NB4 (cell line): Measurements from ENCODE around the gene PPL.

Source experiments
- DNase-seq: peaks from one replicate; pipeline ENCODE4 v3.0.0; 2010; ENCODE audit warnings: low read depth
- H3K4me3 ChIP-seq: one replicate; pipeline ENCODE4 v1.5.1; 2011; ENCODE audit warnings: mild to moderate bottlenecking, low read depth, low read length, moderate library complexity
- CTCF ChIP-seq: IDR thresholded peaks from one replicate; pipeline ENCODE4 v1.5.1; 2012; ENCODE audit warnings: low read depth, low read length
- MAX ChIP-seq: IDR thresholded peaks from 2 replicates; pipeline ENCODE4 v1.6.1; 2011; ENCODE audit warnings: low read depth, low read length
- MYC ChIP-seq: IDR thresholded peaks from 2 replicates; pipeline ENCODE4 v1.6.1; 2011; ENCODE audit warnings: low read depth, low read length
- POLR2A ChIP-seq: IDR thresholded peaks from 2 replicates; pipeline ENCODE4 v1.6.1; 2011; ENCODE audit warnings: mild to moderate bottlenecking; ENCODE audit not compliant: insufficient read length; ENCODE audit errors: extremely low read depth

The PPL gene

GRCh38 chr16:4908854-4909401, 28.0 kb downstream of the PPL start:
- no peak overlapping the region for H3K4me3 ChIP-seq
- no peak for DNase-seq
- TF ChIP-seq MAX (no peak), MYC (no peak), POLR2A (no peak)

- TF ChIP-seq MYC (no peak), MAX (no peak), CTCF (no peak), POLR2A (no peak)
- no peak overlapping the region for H3K4me3 ChIP-seq
- no peak for DNase-seq
Observed at GRCh38 chr16:4904942-4905615, 31.9 kb downstream of the PPL start.

GRCh38 chr16:4904108-4904941, 32.6 kb downstream of the PPL start:
- H3K4me3 ChIP-seq, result no peak overlapping the region
- DNase-seq, result no peak
- TF ChIP-seq MAX, result no peak
- TF ChIP-seq CTCF, result no peak
- TF ChIP-seq POLR2A, result no peak
- TF ChIP-seq MYC, result no peak

GRCh38 chr16:4902038-4902437, 34.9 kb downstream of the PPL start:
- H3K4me3 ChIP-seq, result no peak overlapping the region
- no peak for DNase-seq
- TF ChIP-seq MAX (no peak), POLR2A (no peak), MYC (no peak), CTCF (no peak)

- no peak for TF ChIP-seq POLR2A
- no peak for TF ChIP-seq MAX
- no peak for TF ChIP-seq CTCF
- TF ChIP-seq MYC, result no peak
- H3K4me3 ChIP-seq, result no peak overlapping the region
- no peak for DNase-seq
Observed at GRCh38 chr16:4900750-4901149, 36.2 kb downstream of the PPL start.

GRCh38 chr16:4900036-4900435, 36.9 kb downstream of the PPL start:
- no peak for TF ChIP-seq POLR2A
- TF ChIP-seq CTCF, result no peak
- TF ChIP-seq MAX, result no peak
- TF ChIP-seq MYC, result no peak
- DNase-seq, result no peak
- no peak overlapping the region for H3K4me3 ChIP-seq
